ENCODE measurements around the gene MN1. TPM values are rescaled to one million over a fixed set of nuclear protein-coding genes. Genes with fewer than 3 reads are reported as not detected.

The MN1 gene
- total RNA-seq, 1 donor from 2014 or later, result 0.53 TPM

GRCh38 chr22:27800250-27801201, 1.0 kb downstream of the MN1 start:
- no peak for DNase-seq (ENCODE audit: low read depth, low spot score)

GRCh38 chr22:27799827-27800249, 1.7 kb downstream of the MN1 start:
- DNase-seq (ENCODE audit: low read depth, low spot score), result no peak

GRCh38 chr22:27799015-27799826, 2.3 kb downstream of the MN1 start:
- DNase-seq (ENCODE audit: low read depth, low spot score), result no peak

GRCh38 chr22:27798511-27799014, 3.0 kb downstream of the MN1 start:
- DNase-seq (ENCODE audit: low read depth, low spot score), result no peak

- DNase-seq (ENCODE audit: low read depth, low spot score), result no peak
Measured at GRCh38 chr22:27797520-27798391, 3.8 kb downstream of the MN1 start.

- no peak for DNase-seq (ENCODE audit: low read depth, low spot score)
Measured at GRCh38 chr22:27796829-27797519, 4.6 kb downstream of the MN1 start.

- DNase-seq (ENCODE audit: low read depth, low spot score), result no peak
Measured at GRCh38 chr22:27795696-27796517, 5.6 kb downstream of the MN1 start.

- no peak for DNase-seq (ENCODE audit: low read depth, low spot score)
Measured at GRCh38 chr22:27795053-27795452, 6.5 kb downstream of the MN1 start.

- DNase-seq (ENCODE audit: low read depth, low spot score), result no peak
Measured at GRCh38 chr22:27794226-27794625, 7.3 kb downstream of the MN1 start.

- no peak for DNase-seq (ENCODE audit: low read depth, low spot score)
Measured at GRCh38 chr22:27793576-27793975, 8.0 kb downstream of the MN1 start.

- DNase-seq (ENCODE audit: low read depth, low spot score), result no peak
Measured at GRCh38 chr22:27792452-27793161, 8.9 kb downstream of the MN1 start.

- DNase-seq (ENCODE audit: low read depth, low spot score), result no peak
Measured at GRCh38 chr22:27791859-27792241, 9.7 kb downstream of the MN1 start.

- DNase-seq (ENCODE audit: low read depth, low spot score), result no peak
Measured at GRCh38 chr22:27791159-27791858, 10.2 kb downstream of the MN1 start.

- no peak for DNase-seq (ENCODE audit: low read depth, low spot score)
Measured at GRCh38 chr22:27790376-27791158, 11.0 kb downstream of the MN1 start.

GRCh38 chr22:27788500-27789288, 12.9 kb downstream of the MN1 start:
- no peak for DNase-seq (ENCODE audit: low read depth, low spot score)

GRCh38 chr22:27786965-27787364, 14.6 kb downstream of the MN1 start:
- no peak for DNase-seq (ENCODE audit: low read depth, low spot score)

Data from pulmonary artery endothelial cell (primary cell).